ENCODE measurements around the gene SELENOV. TPM values are rescaled to one million over a fixed set of nuclear protein-coding genes. Genes with fewer than 3 reads are reported as not detected.

The SELENOV gene
- polyA plus RNA-seq, 3 donors: not detected

DNA sequence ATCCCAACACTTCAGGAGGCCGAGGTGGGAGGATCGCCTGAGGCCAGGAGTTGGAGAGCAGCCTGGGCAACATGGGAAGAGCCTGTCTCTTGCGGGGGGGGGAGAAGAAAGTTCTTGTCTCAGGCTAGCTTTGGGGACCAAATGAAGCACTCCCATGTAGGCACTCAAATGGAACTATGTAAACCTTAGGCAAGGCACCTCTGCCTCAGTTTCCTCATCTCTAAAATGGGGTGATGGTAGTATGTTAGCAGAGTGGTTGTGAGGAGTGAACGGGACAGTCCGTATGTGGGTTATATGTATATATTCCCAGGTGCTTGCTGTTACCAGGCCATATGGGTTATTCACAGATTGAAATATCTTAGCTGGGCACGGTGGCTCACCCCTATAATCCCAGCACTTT lies 22.7 kb upstream of the SELENOV start:
- 90% methylated on average over 2 of the region's 6 CpGs for WGBS (ENCODE audit: insufficient coverage)
- Mint-ChIP-seq H3K27ac (no peak overlapping the region), H3K9me3 (peaks cover 0 to 4% (median 0%) of the 10 kb centered on the region in 7 donors), H3K4me1 (no peaks in the 10 kb centered on the region), H3K27me3 (ENCODE audit: low read depth in 3 of 3) (peaks cover 15 to 21% (median 19%) of the 10 kb centered on the region in 3 donors), H3K36me3 (peaks cover 26 to 44% of the 10 kb centered on the region in 2 donors), H3K4me3 (no peak overlapping the region)
- DNase-seq: no peak
- H3K9me3 ChIP-seq (replicated peaks in 1 of 2; ENCODE audit: control insufficient read depth in 1 of 2, insufficient read depth in 1 of 2, low read length in 2 of 2): no peaks in the 10 kb centered on the region
- TF ChIP-seq CTCF (IDR thresholded peaks at IDR 0.05): no peak
- no peaks in the 10 kb centered on the region for H3K4me1 ChIP-seq (ENCODE audit: control insufficient read depth in 1 of 2, insufficient read depth in 2 of 2, low read length in 2 of 2)
- H3K79me2 ChIP-seq (ENCODE audit: insufficient read depth, low read length): no peaks in the 10 kb centered on the region
- H4K20me1 ChIP-seq (ENCODE audit: insufficient read depth, low read length): no peaks in the 10 kb centered on the region
- no peak overlapping the region for H3K4me2 ChIP-seq (replicated peaks; ENCODE audit: extremely low read depth, low read length, poor library complexity, severe bottlenecking)
- H3K36me3 ChIP-seq (replicated peaks in 1 of 2; ENCODE audit: control insufficient read depth in 1 of 2, insufficient read depth in 2 of 2, low read length in 2 of 2): peaks cover 31 to 39% of the 10 kb centered on the region in 2 donors
- H3K27me3 ChIP-seq (ENCODE audit: control insufficient read depth in 2 of 2, insufficient read depth in 2 of 2, low read length in 2 of 2): peaks cover under 1 to 7% of the 10 kb centered on the region in 2 donors
- no peak overlapping the region for H3K27ac ChIP-seq (ENCODE audit: low read depth in 1 of 2, low read length in 2 of 2)
- no peak overlapping the region for H3K4me3 ChIP-seq (replicated peaks in 1 of 3; ENCODE audit: low read depth in 2 of 3, low read length in 3 of 3)
- no peak overlapping the region for H2AFZ ChIP-seq (ENCODE audit: insufficient read depth, low read depth, low read length, poor library complexity, severe bottlenecking)
- intact Hi-C loops (cut with micrococcal nuclease): loop anchor here in 1 of 2 donors (10.0 kb wide), 1 partner anchor 183 kb away; no protein-coding TSS in a partner anchor
- H3K9ac ChIP-seq (ENCODE audit: insufficient read depth, low read length, poor library complexity, severe bottlenecking): no peak overlapping the region

DNA sequence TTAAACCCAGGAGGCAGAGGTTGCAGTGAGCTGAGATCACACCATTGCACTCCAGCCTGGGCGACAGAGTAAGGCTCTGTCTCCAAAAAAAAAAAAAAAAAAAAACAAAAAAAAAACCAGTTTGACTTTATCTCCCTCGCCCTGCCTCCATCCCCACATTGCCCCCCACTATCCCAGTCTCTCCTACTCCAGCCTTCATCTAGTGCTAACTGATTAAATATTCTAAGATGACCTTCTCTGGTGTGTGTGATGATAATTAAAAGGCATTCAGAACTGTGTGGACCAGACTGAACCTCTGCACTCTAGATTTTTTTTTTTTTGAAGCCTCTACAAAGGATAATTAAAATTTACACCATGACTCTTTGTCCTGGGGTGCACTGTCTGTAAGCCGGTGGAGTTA lies 22.2 kb upstream of the SELENOV start:
- intact Hi-C loops (cut with micrococcal nuclease): loop anchor here in 1 of 2 donors (10.0 kb wide), 1 partner anchor 182 kb away; no protein-coding TSS in a partner anchor
- no peak for DNase-seq
- Histone ChIP-seq H3K9ac (ENCODE audit: insufficient read depth, low read length, poor library complexity, severe bottlenecking) (no peak overlapping the region), H3K79me2 (ENCODE audit: insufficient read depth, low read length) (no peaks in the 10 kb centered on the region), H3K9me3 (replicated peaks in 1 of 2; ENCODE audit: control insufficient read depth in 1 of 2, insufficient read depth in 1 of 2, low read length in 2 of 2) (peaks cover 0 to 1% of the 10 kb centered on the region in 2 donors), H3K4me3 (replicated peaks in 1 of 3; ENCODE audit: low read depth in 2 of 3, low read length in 3 of 3) (no peak overlapping the region), H3K27ac (ENCODE audit: low read depth in 1 of 2, low read length in 2 of 2) (no peak overlapping the region), H3K4me1 (ENCODE audit: control insufficient read depth in 1 of 2, insufficient read depth in 2 of 2, low read length in 2 of 2) (peaks cover 0 to 1% of the 10 kb centered on the region in 2 donors), H3K27me3 (ENCODE audit: control insufficient read depth in 2 of 2, insufficient read depth in 2 of 2, low read length in 2 of 2) (peaks cover 5 to 13% of the 10 kb centered on the region in 2 donors), H2AFZ (ENCODE audit: insufficient read depth, low read depth, low read length, poor library complexity, severe bottlenecking) (no peak overlapping the region), H3K36me3 (replicated peaks in 1 of 2; ENCODE audit: control insufficient read depth in 1 of 2, insufficient read depth in 2 of 2, low read length in 2 of 2) (peaks cover 31 to 38% of the 10 kb centered on the region in 2 donors), H4K20me1 (ENCODE audit: insufficient read depth, low read length) (no peaks in the 10 kb centered on the region), H3K4me2 (replicated peaks; ENCODE audit: extremely low read depth, low read length, poor library complexity, severe bottlenecking) (no peak overlapping the region)
- H3K27me3 Mint-ChIP-seq (ENCODE audit: low read depth in 3 of 3): peaks cover 21 to 26% (median 24%) of the 10 kb centered on the region in 3 donors
- no peak for TF ChIP-seq CTCF (IDR thresholded peaks at IDR 0.05)
- peak overlapping the region in 1 of 7 donors; percentile 64 for H3K27ac Mint-ChIP-seq
- H3K4me1 Mint-ChIP-seq: no peaks in the 10 kb centered on the region
- H3K4me3 Mint-ChIP-seq: no peak overlapping the region
- no CpG with 5 or more reads among the region's 3 CpGs for WGBS (ENCODE audit: insufficient coverage)
- H3K9me3 Mint-ChIP-seq: peaks cover 0 to 4% (median 0%) of the 10 kb centered on the region in 7 donors
- peaks cover 24 to 39% of the 10 kb centered on the region in 2 donors for H3K36me3 Mint-ChIP-seq
